Measurements from ENCODE around the gene PIGN. TPM values are rescaled to one million over a fixed set of nuclear protein-coding genes. Genes with fewer than 3 reads are reported as not detected.
"Not testable (repeated sequence)": the region's sequence is repeated elsewhere in the genome, so short reads cannot be mapped to it uniquely, and the experiment has no call there.

PIGN gene
- polyA plus RNA-seq, 3 donors: 26.5 to 32.9 (median 31.5) TPM

GRCh38 chr18:62080172-62080900 lies 106.5 kb downstream of the PIGN start:
- DNase-seq (ENCODE audit: extremely low read depth in 1 of 11, low read depth in 9 of 11, low spot score in 4 of 11): peak in 2 of 11 donors; percentile 6 to 38

- DNase-seq (ENCODE audit: extremely low read depth in 1 of 11, low read depth in 9 of 11, low spot score in 4 of 11): no peak
Observed at GRCh38 chr18:62073461-62074281, 113.2 kb downstream of the PIGN start.

GRCh38 chr18:62072370-62072769 lies 114.5 kb downstream of the PIGN start:
- no peak for DNase-seq (ENCODE audit: extremely low read depth in 1 of 11, low read depth in 9 of 11, low spot score in 4 of 11)

- DNase-seq (ENCODE audit: extremely low read depth in 1 of 11, low read depth in 9 of 11, low spot score in 4 of 11): no peak
Observed at GRCh38 chr18:62071071-62071470, 115.8 kb downstream of the PIGN start.

GRCh38 chr18:62070302-62070701 lies 116.6 kb downstream of the PIGN start:
- no peak for DNase-seq (ENCODE audit: extremely low read depth in 1 of 11, low read depth in 9 of 11, low spot score in 4 of 11)

- no peak for DNase-seq (ENCODE audit: extremely low read depth in 1 of 11, low read depth in 9 of 11, low spot score in 4 of 11)
Observed at GRCh38 chr18:62069556-62069955, 117.3 kb downstream of the PIGN start.

GRCh38 chr18:62066102-62066818 lies 120.6 kb downstream of the PIGN start:
- DNase-seq (ENCODE audit: extremely low read depth in 1 of 11, low read depth in 9 of 11, low spot score in 4 of 11): no peak

GRCh38 chr18:62064361-62064760 lies 122.5 kb downstream of the PIGN start:
- no peak for DNase-seq (ENCODE audit: extremely low read depth in 1 of 11, low read depth in 9 of 11, low spot score in 4 of 11)

GRCh38 chr18:62061821-62062478 lies 124.9 kb downstream of the PIGN start:
- peak in 1 of 11 donors; percentile 9 for DNase-seq (ENCODE audit: extremely low read depth in 1 of 11, low read depth in 9 of 11, low spot score in 4 of 11)

- peak in 2 of 11 donors; percentile 13 to 31 for DNase-seq (ENCODE audit: extremely low read depth in 1 of 11, low read depth in 9 of 11, low spot score in 4 of 11)
Observed at GRCh38 chr18:62060820-62061219, 126.0 kb downstream of the PIGN start.

- DNase-seq (ENCODE audit: extremely low read depth in 1 of 11, low read depth in 9 of 11, low spot score in 4 of 11): no peak
Observed at GRCh38 chr18:62054929-62055498, 131.8 kb downstream of the PIGN start.

- DNase-seq (ENCODE audit: extremely low read depth in 1 of 11, low read depth in 9 of 11, low spot score in 4 of 11): no peak
Observed at GRCh38 chr18:62048279-62048678, 138.6 kb downstream of the PIGN start.

GRCh38 chr18:62045316-62045715 lies 141.5 kb downstream of the PIGN start:
- no peak for DNase-seq (ENCODE audit: extremely low read depth in 1 of 11, low read depth in 9 of 11, low spot score in 4 of 11)

GRCh38 chr18:62044490-62045000 lies 142.3 kb downstream of the PIGN start:
- DNase-seq (ENCODE audit: extremely low read depth in 1 of 11, low read depth in 9 of 11, low spot score in 4 of 11): no peak

- no peak for DNase-seq (ENCODE audit: extremely low read depth in 1 of 11, low read depth in 9 of 11, low spot score in 4 of 11)
Observed at GRCh38 chr18:62037989-62038778, 148.7 kb downstream of the PIGN start.

- no peak for DNase-seq (ENCODE audit: extremely low read depth in 1 of 11, low read depth in 9 of 11, low spot score in 4 of 11)
Observed at GRCh38 chr18:62037012-62037742, 149.7 kb downstream of the PIGN start.

GRCh38 chr18:62034286-62034685 lies 152.6 kb downstream of the PIGN start:
- DNase-seq (ENCODE audit: extremely low read depth in 1 of 11, low read depth in 9 of 11, low spot score in 4 of 11): not testable (repeated sequence)

All from renal cortex interstitium (tissue), 11 donors.